ENCODE measurements around the gene TMEM44. TPM values are rescaled to one million over a fixed set of nuclear protein-coding genes. Genes with fewer than 3 reads are reported as not detected.

The TMEM44 gene
- total RNA-seq, 1 experiment from 2014 or later = 70.1 TPM

DNA sequence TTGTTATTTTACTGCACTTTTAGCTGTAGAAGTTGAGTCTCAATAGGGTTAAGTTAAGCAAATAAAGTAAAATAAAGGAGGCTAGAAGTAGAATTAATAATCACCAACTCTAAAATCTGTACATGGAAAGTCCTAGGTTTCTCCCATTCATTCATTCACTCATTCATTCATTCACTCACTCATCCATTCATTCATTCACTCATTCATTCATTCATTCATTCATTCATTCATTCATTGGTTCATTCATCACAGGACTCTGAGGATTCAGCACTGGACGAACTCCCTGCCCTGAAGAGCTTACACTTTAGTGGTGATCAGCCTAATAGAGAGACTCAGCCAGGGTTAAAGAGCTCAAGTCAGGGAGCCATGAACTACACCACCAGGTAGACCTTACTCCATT, 43.3 kb upstream of the TMEM44 start:
- TF ChIP-seq SIN3A (IDR thresholded peaks at IDR 0.05; ENCODE audit: borderline replicate concordance, insufficient read depth, low read depth, low read length) (no peak), TCF7L2 (IDR thresholded peaks at IDR 0.05; ENCODE audit: low read depth, low read length) (no peak), POLR2AphosphoS5 (IDR thresholded peaks at IDR 0.05; ENCODE audit: low read depth, low read length) (no peak)
- TF ChIP-seq, protein P1, sequence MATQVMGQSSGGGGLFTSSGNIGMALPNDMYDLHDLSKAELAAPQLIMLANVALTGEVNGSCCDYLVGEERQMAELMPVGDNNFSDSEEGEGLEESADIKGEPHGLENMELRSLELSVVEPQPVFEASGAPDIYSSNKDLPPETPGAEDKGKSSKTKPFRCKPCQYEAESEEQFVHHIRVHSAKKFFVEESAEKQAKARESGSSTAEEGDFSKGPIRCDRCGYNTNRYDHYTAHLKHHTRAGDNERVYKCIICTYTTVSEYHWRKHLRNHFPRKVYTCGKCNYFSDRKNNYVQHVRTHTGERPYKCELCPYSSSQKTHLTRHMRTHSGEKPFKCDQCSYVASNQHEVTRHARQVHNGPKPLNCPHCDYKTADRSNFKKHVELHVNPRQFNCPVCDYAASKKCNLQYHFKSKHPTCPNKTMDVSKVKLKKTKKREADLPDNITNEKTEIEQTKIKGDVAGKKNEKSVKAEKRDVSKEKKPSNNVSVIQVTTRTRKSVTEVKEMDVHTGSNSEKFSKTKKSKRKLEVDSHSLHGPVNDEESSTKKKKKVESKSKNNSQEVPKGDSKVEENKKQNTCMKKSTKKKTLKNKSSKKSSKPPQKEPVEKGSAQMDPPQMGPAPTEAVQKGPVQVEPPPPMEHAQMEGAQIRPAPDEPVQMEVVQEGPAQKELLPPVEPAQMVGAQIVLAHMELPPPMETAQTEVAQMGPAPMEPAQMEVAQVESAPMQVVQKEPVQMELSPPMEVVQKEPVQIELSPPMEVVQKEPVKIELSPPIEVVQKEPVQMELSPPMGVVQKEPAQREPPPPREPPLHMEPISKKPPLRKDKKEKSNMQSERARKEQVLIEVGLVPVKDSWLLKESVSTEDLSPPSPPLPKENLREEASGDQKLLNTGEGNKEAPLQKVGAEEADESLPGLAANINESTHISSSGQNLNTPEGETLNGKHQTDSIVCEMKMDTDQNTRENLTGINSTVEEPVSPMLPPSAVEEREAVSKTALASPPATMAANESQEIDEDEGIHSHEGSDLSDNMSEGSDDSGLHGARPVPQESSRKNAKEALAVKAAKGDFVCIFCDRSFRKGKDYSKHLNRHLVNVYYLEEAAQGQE (IDR thresholded peaks at IDR 0.05; ENCODE audit: insufficient read depth in 1 of 2, low read depth in 2 of 2, low read length in 1 of 2) = no peak
- TF ChIP-seq, protein P2, sequence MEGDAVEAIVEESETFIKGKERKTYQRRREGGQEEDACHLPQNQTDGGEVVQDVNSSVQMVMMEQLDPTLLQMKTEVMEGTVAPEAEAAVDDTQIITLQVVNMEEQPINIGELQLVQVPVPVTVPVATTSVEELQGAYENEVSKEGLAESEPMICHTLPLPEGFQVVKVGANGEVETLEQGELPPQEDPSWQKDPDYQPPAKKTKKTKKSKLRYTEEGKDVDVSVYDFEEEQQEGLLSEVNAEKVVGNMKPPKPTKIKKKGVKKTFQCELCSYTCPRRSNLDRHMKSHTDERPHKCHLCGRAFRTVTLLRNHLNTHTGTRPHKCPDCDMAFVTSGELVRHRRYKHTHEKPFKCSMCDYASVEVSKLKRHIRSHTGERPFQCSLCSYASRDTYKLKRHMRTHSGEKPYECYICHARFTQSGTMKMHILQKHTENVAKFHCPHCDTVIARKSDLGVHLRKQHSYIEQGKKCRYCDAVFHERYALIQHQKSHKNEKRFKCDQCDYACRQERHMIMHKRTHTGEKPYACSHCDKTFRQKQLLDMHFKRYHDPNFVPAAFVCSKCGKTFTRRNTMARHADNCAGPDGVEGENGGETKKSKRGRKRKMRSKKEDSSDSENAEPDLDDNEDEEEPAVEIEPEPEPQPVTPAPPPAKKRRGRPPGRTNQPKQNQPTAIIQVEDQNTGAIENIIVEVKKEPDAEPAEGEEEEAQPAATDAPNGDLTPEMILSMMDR (IDR thresholded peaks at IDR 0.05) = no peak
- Histone ChIP-seq H3K36me3 (ENCODE audit: control insufficient read depth, insufficient read depth, low read length) (peaks cover 2% of the 10 kb centered on the region; the same call in 1 of the 2 replicates), H3K4me1 (ENCODE audit: control insufficient read depth, insufficient read depth, low read length) (peaks cover 5% of the 10 kb centered on the region; the same call in 1 of the 2 replicates), H3K4me3 (ENCODE audit: low read depth in 2 of 2, low read length in 2 of 2) (no peak overlapping the region), H3K27me3 (ENCODE audit: control insufficient read depth, insufficient read depth, low read length) (no peaks in the 10 kb centered on the region), H3K27ac (ENCODE audit: low read length) (no peak overlapping the region), H3K9me3 (ENCODE audit: control insufficient read depth, insufficient read depth, low read depth, low read length) (no peaks in the 10 kb centered on the region)
- intact Hi-C loops (cut with micrococcal nuclease; ENCODE audit: unreplicated experiment) = no loop called here
- no peak for DNase-seq (ENCODE audit: low read depth, low spot score)
- CTCF ChIA-PET = no interaction called here
- in situ Hi-C loops (cut with HindIII; ENCODE audit: low pct_unique_long_range_greater_than_20kb, low sequenced_read_pairs) = no loop called here
- no TSS peak for BruUV-seq (replicated peaks)
- POLR2A ChIA-PET = no interaction called here
- ATAC-seq = no peak

DNA sequence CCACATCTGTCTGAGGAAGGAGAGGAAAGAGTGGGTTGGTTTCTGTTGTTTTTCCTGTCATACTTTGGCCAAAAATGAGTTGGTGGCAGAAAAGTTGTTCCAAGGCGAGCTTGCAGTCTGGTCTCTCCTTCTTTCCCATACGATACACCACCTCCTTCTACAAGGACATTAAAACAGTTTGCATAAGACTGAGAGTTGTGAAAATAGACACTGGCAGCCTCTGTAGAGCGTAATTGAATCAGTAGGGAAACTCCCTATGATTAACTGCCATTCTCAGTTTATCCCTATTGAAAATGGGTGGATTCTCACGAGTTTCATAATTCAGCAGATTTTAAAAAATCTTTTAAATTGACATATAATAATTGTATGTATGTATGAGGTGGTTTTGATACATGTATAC, 42.5 kb upstream of the TMEM44 start:
- TF ChIP-seq TCF7L2 (IDR thresholded peaks at IDR 0.05; ENCODE audit: low read depth, low read length) = no peak
- no peak for TF ChIP-seq POLR2AphosphoS5 (IDR thresholded peaks at IDR 0.05; ENCODE audit: low read depth, low read length)
- TF ChIP-seq SIN3A (IDR thresholded peaks at IDR 0.05; ENCODE audit: borderline replicate concordance, insufficient read depth, low read depth, low read length) = no peak
- TF ChIP-seq, protein P2 (IDR thresholded peaks at IDR 0.05) = no peak
- TF ChIP-seq, protein P1 (IDR thresholded peaks at IDR 0.05; ENCODE audit: insufficient read depth in 1 of 2, low read depth in 2 of 2, low read length in 1 of 2) = no peak
- CTCF ChIA-PET = no interaction called here
- intact Hi-C loops (cut with micrococcal nuclease; ENCODE audit: unreplicated experiment) (no loop called here), in situ Hi-C loops (cut with HindIII; ENCODE audit: low pct_unique_long_range_greater_than_20kb, low sequenced_read_pairs) (no loop called here)
- Histone ChIP-seq H3K4me3 (ENCODE audit: low read depth in 2 of 2, low read length in 2 of 2) (no peak overlapping the region; a peak in 1 of 4 replicates), H3K9me3 (ENCODE audit: control insufficient read depth, insufficient read depth, low read depth, low read length) (no peaks in the 10 kb centered on the region), H3K27ac (ENCODE audit: low read length) (peak overlapping the region; percentile 41), H3K36me3 (ENCODE audit: control insufficient read depth, insufficient read depth, low read length) (peaks cover 2% of the 10 kb centered on the region; the same call in 1 of the 2 replicates), H3K4me1 (ENCODE audit: control insufficient read depth, insufficient read depth, low read length) (peaks cover 11% of the 10 kb centered on the region), H3K27me3 (ENCODE audit: control insufficient read depth, insufficient read depth, low read length) (no peaks in the 10 kb centered on the region)
- no peak for DNase-seq (ENCODE audit: low read depth, low spot score)
- POLR2A ChIA-PET = no interaction called here
- BruUV-seq (replicated peaks) = no TSS peak
- ATAC-seq = no peak
